Gastroesophageal sphincter (tissue), 4 donors: ENCODE results near the gene KCNMA1. TPM values are rescaled to one million over a fixed set of nuclear protein-coding genes. Genes with fewer than 3 reads are reported as not detected.

Experiments used
- ATAC-seq: fragments of 150-250 bp; one replicate; pipeline ENCODE4 v1.9.1; 2016; ENCODE audit warnings: mild to moderate bottlenecking, moderate library complexity
- H3K27ac ChIP-seq, 4 donors: fragments of 200-600 bp; sonication (generic) in 3 of 4; 1 replicate in 3 of 4; 2 replicates in 1 of 4; pipeline ENCODE4 v1.5.1; 2016 to 2019
- H3K27me3 ChIP-seq: fragments of 200-600 bp; sonication (generic); one replicate; pipeline ENCODE4 v1.5.1; 2019
- H3K36me3 ChIP-seq, 2 donors: fragments of 200-600 bp; sonication (generic); one replicate each; pipeline ENCODE4 v1.5.1; 2019; ENCODE audit warnings: control low read depth in 1 of 2
- H3K4me1 ChIP-seq, 3 donors: fragments of 200-600 bp; sonication (generic); 1 replicate in 2 of 3; 2 replicates in 1 of 3; pipeline ENCODE4 v1.5.1; 2016 to 2019; ENCODE audit warnings: control low read depth in 2 of 3
- H3K4me3 ChIP-seq, 2 donors: fragments of 200-600 bp; sonication (generic); one replicate each; pipeline ENCODE4 v1.5.1; 2019; ENCODE audit warnings: mild to moderate bottlenecking in 1 of 2, moderate library complexity in 1 of 2
- H3K9me3 ChIP-seq, 3 donors: fragments of 200-600 bp; sonication (generic); one replicate each; pipeline ENCODE4 v1.5.1; 2017 to 2019; ENCODE audit warnings: control low read depth in 2 of 3
- CTCF ChIP-seq, 4 experiments: fragments of 200-600 bp in 2 of 4; fragments of 450-650 bp in 2 of 4; sonication (generic) in 1 of 4; IDR thresholded peaks; one replicate each; pipeline ENCODE4 v1.5.1; 2017 to 2019; ENCODE audit warnings: antibody characterized with exemption in 4 of 4, mild to moderate bottlenecking in 2 of 4, moderate library complexity in 2 of 4
- EP300 ChIP-seq: sonication (generic); formaldehyde crosslinking; IDR thresholded peaks from one replicate; pipeline ENCODE4 v1.6.1; 2017; ENCODE audit warnings: antibody characterized with exemption, mild to moderate bottlenecking
- POLR2A ChIP-seq, 2 donors: fragments of 450-650 bp; IDR thresholded peaks; one replicate each; pipeline ENCODE4 v1.6.1; 2017; ENCODE audit warnings: antibody characterized with exemption in 2 of 2, mild to moderate bottlenecking in 2 of 2, moderate library complexity in 1 of 2
- POLR2AphosphoS5 ChIP-seq: sonication (generic); formaldehyde crosslinking; IDR thresholded peaks from one replicate; pipeline ENCODE4 v1.6.1; 2017; ENCODE audit warnings: antibody characterized with exemption
- WGBS, 2 donors: methylation state at CpG; one replicate each; pipeline ENCODE4 v1.1.5; 2018; ENCODE audit warnings: low coverage in 1 of 2; 5-methylcytosine and 5-hydroxymethylcytosine counted together
- total RNA-seq, 4 donors: library from RNA; depleted of rRNA; stranded (reverse); fragments of >200 nt; gene quantifications; one replicate each; pipeline ENCODE4 v1.1.0, GENCODE V29; 2016

Gene KCNMA1
- total RNA-seq, 4 donors from 2014 or later: 168 to 389 (median 323) TPM

DNA sequence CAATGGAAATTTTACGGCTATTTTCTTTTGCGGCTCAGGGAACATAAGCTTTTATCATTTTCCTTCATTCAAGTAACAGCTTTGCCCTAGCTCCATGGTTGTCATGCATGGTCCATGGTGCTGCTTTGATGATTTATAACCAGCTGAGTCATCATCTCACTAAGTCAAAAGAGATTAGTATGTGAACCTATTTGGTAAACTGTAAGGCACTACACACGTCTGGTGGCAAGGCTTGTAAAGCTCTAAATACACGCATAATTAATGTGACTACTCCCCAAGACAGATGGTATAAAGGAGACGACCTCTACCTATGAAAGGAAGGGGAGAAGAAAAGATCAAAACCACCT is 340.2 kb downstream of the KCNMA1 start:
- Histone ChIP-seq H3K4me1 (peaks cover 0 to 58% (median 4%) of the 10 kb centered on the region in 3 donors), H3K36me3 (no peaks in the 10 kb centered on the region), H3K27ac (no peak overlapping the region), H3K27me3 (no peaks in the 10 kb centered on the region), H3K4me3 (no peak overlapping the region), H3K9me3 (no peaks in the 10 kb centered on the region)
- ATAC-seq: no peak
- WGBS, 2 donors: 42 to 49% methylated on average over 4 to 5 of the region's 5 CpGs
- TF ChIP-seq POLR2A (IDR thresholded peaks at IDR 0.05): no peak
- peak; percentile 72 for TF ChIP-seq POLR2AphosphoS5
- no peak for TF ChIP-seq CTCF (IDR thresholded peaks at IDR 0.05)
- no peak for TF ChIP-seq EP300

- Histone ChIP-seq H3K9me3 (no peaks in the 10 kb centered on the region), H3K27me3 (no peaks in the 10 kb centered on the region), H3K4me1 (peaks cover 0 to 63% (median 4%) of the 10 kb centered on the region in 3 donors), H3K36me3 (no peaks in the 10 kb centered on the region), H3K27ac (no peak overlapping the region), H3K4me3 (no peak overlapping the region)
- 40 to 64% methylated on average over 1 to 3 of the region's 7 CpGs for WGBS, 2 donors
- ATAC-seq: no peak
- TF ChIP-seq CTCF (IDR thresholded peaks at IDR 0.05) (no peak), POLR2A (IDR thresholded peaks at IDR 0.05) (no peak), POLR2AphosphoS5 (no peak), EP300 (no peak)
Observed at GRCh38 chr10:77296534-77297392, 340.8 kb downstream of the KCNMA1 start.

GRCh38 chr10:77293773-77294172 is 343.8 kb downstream of the KCNMA1 start:
- peaks cover 4 to 67% (median 10%) of the 10 kb centered on the region in 3 donors for H3K4me1 ChIP-seq
- no peak for ATAC-seq
- no peak overlapping the region for H3K4me3 ChIP-seq
- H3K36me3 ChIP-seq: no peaks in the 10 kb centered on the region
- H3K27me3 ChIP-seq: no peaks in the 10 kb centered on the region
- H3K9me3 ChIP-seq: no peaks in the 10 kb centered on the region
- no peak overlapping the region for H3K27ac ChIP-seq
- TF ChIP-seq CTCF (IDR thresholded peaks at IDR 0.05) (no peak), POLR2A (IDR thresholded peaks at IDR 0.05) (no peak), POLR2AphosphoS5 (no peak), EP300 (no peak)
- 71 to 100% methylated on average over 2 to 7 of the region's 7 CpGs for WGBS, 2 donors

DNA sequence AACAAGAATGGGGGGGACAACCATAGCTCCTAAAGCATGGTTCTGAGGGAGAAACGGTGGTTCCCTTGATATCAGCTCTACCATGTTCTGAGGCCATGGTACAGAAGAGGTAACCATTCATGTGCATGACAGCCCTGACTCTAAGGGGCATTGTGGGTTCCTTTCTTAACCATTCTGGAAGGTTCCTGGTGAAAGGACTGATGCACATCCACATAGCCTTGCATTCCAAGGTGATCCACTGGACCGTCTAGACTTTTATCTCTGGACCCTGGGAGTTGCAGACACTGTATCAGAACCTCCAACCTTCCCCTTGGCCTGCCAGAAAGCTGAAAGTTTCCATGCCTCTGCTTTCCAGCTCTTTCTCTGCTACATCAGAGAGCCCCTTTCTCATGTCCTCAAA is 344.3 kb downstream of the KCNMA1 start:
- Histone ChIP-seq H3K9me3 (no peaks in the 10 kb centered on the region), H3K36me3 (no peaks in the 10 kb centered on the region), H3K4me3 (no peak overlapping the region), H3K27ac (no peak overlapping the region), H3K4me1 (peaks cover 6 to 67% (median 10%) of the 10 kb centered on the region in 3 donors), H3K27me3 (no peaks in the 10 kb centered on the region)
- TF ChIP-seq CTCF (IDR thresholded peaks at IDR 0.05) (no peak), POLR2AphosphoS5 (no peak), POLR2A (IDR thresholded peaks at IDR 0.05) (no peak), EP300 (no peak)
- ATAC-seq: no peak
- 78 to 100% methylated on average over 2 of the region's 2 CpGs for WGBS, 2 donors
